GM19468 (cell line): ENCODE results near the gene PTPRG.

Source experiments
- ATAC-seq: cut with Tn5 transposase; IDR thresholded peaks from one replicate; pipeline ENCODE4 v1.9.1; 2021; ENCODE audit warnings: mild to moderate bottlenecking, moderate library complexity, moderate number of reproducible peaks; ENCODE audit not compliant: unreplicated experiment; ENCODE audit errors: extremely low read depth

Gene PTPRG

GRCh38 chr3:61841111-61841845 is 279.9 kb downstream of the PTPRG start:
- ATAC-seq: no peak

DNA sequence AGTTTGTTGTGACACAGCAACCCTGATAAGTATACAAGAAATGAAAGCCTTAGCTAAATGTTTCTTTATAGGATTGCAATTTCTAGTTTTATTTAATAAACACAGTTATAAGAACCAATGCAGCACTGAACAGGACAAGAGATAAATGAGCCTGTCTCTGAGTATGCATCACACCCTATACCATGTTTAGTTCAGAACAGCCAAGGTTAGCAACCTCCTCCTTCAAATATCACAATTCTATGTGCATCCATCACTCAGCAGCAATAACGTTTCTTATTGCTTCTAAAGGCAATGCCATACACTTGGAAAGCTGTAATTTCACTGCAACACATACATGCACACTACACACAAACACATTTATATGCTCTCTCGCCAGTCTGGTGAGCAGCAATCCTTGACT is 280.6 kb downstream of the PTPRG start:
- ATAC-seq: no peak

DNA sequence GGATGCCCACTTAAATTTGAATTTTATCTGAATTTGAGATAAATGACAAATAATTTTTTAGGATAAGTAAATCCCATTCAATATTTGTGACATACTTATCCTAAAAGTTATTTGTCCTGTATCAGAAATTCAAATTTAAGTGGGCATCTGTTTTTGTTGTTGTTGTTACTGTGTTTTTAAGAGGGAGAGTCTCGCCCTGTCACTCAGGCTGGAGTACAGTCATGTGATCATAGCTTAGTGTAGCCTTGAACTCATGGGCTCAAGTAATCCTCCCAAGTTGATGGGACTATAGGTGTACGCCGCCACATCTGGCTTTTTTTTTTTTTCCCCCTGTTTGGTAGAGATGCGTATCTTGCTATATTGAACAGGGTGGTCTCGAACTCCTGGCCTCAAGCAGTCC is 283.0 kb downstream of the PTPRG start:
- ATAC-seq: no peak

DNA sequence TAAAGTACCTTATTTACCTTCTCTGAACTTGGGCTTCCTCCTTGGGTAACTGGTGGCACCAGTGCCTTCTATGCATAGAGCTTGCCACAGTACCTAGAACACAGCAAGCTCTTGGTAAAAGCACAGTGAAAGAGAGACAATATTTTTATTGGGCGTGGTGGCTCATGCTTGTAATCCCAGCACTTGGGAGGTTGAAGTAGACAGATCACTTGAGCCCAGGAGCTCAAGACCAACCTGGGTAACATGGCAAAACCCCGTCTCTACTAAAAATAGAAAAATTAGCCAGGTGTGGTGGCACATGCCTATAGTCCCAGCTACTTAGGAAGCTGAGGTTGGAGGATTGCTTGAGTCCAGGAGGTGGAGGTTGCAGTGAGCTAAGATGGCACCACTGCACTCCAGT is 285.1 kb downstream of the PTPRG start:
- ATAC-seq: no peak

DNA sequence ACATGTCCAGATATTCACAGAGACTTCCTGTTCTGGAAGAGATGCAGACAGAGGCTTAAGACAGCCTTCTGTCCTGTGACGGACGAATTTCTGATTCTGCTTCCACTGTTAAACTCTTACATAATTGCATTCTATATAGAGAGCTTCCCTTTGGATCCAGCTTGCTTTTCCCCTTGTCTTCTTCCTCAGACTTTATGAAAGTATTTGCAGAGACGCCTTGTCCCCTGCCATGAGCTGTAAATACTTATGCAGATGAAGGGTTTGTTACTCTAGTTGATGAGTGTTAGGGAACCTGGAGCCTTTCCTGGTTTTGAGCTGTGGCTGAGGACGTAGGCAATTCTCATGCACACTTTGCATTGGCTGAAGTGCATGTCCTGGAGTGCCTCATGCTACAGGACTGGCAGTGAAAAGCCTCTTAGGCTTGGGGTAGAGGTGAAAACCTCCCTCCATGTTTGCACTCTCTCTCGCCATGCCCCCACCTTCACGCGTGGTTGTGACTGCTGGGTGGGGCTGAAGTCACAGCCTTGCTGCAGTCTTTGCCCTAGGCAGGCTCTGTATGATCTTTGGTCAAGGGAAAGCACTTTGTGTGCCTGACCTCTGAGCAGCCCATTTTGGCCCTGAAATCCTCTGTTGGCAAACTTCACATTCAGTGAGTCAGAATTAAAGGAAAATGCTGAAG is 286.6 kb downstream of the PTPRG start:
- ATAC-seq: no peak

DNA sequence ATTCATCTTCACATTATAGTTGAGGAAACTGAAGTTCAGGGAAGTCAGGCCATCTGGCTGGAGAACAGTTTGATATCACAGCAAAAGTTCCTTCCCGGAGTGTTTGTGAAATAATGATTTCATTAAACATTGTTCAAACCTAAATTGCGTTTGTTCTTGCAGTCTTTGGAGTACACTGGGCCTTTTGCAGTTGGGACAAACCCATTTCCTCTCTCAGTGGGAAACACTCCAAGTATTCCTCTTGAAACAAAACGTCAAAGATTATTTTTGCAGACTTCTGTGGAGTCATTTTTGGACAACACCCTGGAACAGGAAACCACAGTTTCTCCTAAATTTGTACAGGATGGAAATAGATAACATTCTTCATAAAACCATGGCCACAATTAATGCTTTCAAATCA is 287.5 kb downstream of the PTPRG start:
- no peak for ATAC-seq

DNA sequence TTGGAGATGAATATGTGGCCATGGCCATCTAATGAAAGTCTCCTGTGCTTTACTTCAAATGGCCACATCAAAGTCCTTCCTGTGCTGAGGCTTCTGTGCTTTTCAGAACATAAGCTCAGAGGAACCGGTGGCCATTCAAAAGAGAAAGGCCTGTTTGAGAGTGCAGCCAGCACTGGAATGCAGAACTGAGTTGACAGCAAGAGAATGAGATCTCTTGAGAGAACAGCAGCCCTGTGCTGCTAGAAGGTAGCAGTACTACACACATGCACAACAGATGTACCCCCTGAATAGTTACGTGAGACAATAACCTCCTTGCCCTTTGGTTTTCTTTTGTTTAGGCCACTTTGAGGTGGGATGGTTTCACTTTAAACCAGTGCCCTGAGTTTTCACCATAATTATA is 292.5 kb downstream of the PTPRG start:
- ATAC-seq: no peak

GRCh38 chr3:61855211-61855610 is 293.8 kb downstream of the PTPRG start:
- ATAC-seq: no peak

DNA sequence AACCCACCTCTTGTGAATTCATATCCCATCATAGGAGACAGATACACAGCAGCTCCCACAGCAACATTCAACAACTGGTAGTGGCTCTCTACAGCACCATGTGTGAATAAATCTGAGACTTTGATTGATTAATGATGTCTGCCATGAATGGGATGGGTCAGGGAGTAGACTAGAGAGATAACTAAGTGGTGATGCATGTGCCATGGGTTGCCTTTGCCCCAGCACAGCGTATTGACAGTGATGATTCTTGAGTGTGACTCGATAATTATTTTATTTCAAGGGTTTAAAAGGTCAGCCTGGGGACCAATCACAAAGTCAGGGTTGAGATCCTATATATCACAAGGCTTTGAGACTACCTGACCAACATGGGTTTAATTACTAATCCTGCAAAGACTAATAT is 295.9 kb downstream of the PTPRG start:
- no peak for ATAC-seq

- ATAC-seq: no peak
Measured at GRCh38 chr3:61858054-61858453, 296.7 kb downstream of the PTPRG start.

- ATAC-seq: no peak
Measured at GRCh38 chr3:61861410-61861809, 300.0 kb downstream of the PTPRG start.

DNA sequence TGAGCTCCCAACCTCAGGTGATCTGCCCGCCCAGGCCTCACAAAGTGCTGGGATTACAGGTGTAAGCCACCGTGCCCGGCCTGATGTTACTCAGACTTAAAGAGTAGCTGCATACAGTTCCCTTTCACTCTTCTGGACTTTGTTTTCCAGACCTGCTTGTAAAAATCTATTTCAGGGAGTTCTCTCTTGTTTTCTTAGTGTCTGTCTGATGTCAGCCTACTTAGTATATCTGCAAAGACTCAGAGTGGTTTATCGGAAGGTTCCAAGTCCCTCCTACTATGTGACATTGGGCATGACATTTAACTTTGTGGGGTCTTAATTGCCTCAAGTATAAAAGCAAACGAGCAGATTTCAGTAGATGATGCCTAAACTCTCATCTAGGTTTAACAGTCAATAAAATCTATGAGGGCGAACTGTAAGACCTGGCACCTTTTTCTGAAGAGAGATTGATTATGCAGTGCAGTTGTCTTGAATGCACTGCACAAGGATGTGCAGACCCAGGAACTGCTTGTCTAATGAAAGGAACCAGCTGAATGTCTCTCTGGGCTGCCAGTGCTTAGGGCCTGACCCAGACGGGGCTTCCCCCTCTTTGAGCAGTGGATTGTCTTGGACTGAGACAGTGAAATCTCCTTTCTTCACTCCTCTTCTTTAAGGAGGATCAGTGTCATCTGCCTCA is 301.4 kb downstream of the PTPRG start:
- ATAC-seq: no peak

DNA sequence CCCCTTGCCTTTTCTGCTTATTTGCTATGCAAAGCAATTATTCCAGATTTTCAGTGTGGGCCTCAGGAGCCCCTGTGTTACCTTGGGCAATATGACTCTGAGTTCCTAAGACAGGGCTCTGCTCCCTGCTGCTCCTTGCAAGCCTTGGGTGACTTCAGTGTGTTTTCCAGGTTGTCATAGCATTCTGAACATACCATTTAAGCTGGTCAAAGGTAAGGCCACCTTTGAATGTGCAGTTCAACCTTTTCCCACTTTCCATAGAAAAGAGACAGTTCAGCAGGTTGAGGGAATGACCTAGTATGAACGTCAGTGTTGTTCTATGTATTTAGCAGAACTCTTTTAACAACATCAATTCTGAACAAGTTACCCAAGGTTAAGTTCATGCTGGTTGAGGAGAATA is 302.2 kb downstream of the PTPRG start:
- no peak for ATAC-seq

DNA sequence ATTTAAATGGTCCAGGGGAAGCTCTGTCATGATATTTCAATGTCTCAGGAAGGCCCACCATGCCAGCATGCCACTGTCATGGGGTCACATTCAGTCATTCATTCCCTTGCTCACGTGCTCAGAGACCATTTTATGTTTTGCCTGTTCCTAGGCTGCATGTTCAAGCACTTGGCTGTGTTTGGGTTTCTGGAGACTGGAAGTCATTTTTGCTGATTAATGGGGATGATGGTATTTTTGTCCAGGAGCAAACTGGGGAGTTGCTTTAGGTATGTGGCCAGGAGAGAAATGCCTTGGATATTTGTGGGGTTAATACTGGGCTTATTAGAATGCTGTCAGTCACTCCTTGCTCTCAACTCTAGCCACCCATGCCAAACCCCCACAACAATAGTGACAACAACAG is 303.5 kb downstream of the PTPRG start:
- ATAC-seq: no peak

DNA sequence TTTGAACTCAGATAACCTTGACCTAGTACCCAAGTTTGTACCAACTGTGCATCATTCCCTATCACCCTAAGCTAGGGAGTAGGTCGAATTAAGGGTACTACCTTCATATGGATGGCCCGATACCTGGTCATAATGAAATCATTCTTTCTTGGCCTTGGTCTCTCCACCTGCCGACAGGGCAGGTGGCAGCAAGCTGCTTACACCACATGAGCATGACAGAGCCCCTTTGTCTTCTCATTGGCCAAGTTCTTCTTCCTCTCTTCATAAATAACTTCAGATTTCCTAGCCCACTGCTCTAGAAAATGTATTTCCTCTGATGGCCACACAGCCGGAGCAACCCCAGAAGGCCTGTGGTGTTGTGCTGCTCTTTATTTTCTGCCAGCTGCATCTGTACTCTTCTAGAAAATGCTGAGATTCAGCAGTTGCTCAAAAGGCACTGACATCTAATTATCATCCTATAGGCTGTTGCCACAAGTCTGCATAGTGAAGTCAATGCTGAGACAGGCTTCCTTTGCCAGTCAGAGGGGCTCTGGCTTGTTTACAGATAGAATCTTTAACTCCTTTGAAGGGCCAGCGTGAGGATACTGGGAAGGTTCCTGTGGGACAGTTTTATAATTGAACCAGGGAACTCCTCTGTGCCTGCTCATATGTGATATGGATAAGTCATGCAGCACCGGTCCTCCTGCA is 304.2 kb downstream of the PTPRG start:
- ATAC-seq: no peak

GRCh38 chr3:61866153-61866542 is 304.8 kb downstream of the PTPRG start:
- ATAC-seq: no peak

- no peak for ATAC-seq
Measured at GRCh38 chr3:61866961-61867461, 305.6 kb downstream of the PTPRG start.

DNA sequence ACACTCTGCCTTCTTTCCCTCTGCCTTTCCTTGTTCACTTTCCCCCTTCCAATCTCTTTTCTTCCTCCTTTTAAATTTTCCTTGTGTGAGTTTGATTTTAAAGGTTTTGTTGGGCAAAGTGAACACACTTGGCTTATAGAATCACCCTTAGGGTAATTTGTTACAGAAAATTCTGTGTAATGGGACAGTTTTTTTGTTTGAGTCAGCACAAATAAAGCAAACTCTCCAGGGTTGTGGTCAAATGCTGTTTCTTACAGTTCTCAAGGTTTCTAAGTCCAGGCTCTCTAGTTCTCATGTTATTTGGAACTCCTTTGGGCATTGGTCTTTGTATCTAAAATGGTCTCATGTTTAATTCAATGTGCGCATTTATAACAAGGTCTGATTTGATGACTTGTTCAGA is 307.1 kb downstream of the PTPRG start:
- ATAC-seq: no peak

DNA sequence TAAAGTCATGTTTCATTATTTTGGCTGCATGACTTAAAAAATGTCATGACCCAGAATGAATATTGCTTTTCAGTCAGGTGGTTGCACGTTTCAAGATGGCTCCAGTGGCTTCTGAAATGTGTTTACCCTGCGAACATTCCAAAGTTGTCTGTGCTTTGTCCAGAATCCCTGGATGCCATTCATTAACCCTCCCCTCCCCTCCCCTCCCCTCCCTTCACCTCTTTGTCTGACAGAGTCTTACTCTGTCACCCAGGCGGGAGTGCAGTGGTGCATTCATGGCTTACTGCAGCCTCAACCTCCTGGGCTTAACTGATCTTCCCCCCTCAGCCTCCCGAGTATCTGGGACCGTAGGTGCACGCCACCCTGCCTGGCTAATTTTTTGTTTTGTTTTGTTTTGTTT is 308.0 kb downstream of the PTPRG start:
- no peak for ATAC-seq

- no peak for ATAC-seq
Measured at GRCh38 chr3:61871644-61872043, 310.3 kb downstream of the PTPRG start.
